Suppressor macrophage treated with lipopolysaccharide for 4 hours (primary cell): Measurements from ENCODE around the gene FAM47B.

ENCODE experiments used
- DNase-seq: peaks from one replicate; pipeline ENCODE4 v3.0.0-alpha.2; 2020

The FAM47B gene

GRCh38 chrX:34942496-34942895 is at the start of gene FAM47B:
Gene FAM47B, plus strand, starts transcription at chrX:34942796. Its CDS starts 36 bp downstream, at chrX:34942832.
- no peak for DNase-seq

- DNase-seq = no peak
Measured at GRCh38 chrX:34893741-34894140, 48.9 kb upstream of the FAM47B start.

DNA sequence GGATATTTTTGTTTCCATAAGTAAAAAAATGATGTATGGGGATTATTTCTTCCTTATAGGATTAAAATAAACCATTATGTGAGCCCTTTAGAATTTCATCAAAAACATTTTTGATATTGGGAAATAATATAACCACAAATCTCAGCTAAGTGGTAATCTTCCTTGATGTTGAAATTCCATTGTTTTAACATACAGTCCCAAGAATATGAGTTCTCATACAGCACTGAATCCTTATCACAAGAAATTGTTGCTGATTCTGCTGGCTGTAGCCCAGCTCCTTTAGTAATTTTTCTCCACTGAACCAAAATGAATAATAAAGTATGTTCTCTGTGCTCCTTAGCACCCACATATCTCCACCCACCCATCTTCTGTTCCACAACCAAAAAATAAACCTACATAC is 41.9 kb upstream of the FAM47B start:
- no peak for DNase-seq

- no peak for DNase-seq
Measured at GRCh38 chrX:34901761-34902160, 40.8 kb upstream of the FAM47B start.

DNA sequence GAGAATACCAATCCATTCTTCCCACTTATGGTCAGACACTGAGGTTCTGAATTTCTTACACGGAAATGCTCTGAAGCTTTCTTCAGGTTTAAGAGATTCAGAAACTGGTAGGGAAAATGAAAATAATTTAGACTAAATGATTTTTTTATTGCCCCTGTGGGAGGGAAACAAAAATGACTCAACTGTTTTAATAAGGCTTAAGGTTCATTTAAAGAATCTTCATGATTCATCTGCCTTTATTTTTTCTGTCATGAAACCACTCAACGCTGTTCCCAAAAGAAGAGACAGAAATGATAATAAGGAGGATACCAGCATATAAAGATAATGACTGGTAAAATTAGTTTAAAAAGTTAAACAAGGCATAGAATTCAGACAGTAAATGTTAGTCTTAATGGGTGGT is 39.3 kb upstream of the FAM47B start:
- DNase-seq = no peak

GRCh38 chrX:34909151-34909550 is 33.4 kb upstream of the FAM47B start:
- no peak for DNase-seq

- DNase-seq = no peak
Measured at GRCh38 chrX:34915463-34916225, 27.0 kb upstream of the FAM47B start.

- DNase-seq = no peak
Measured at GRCh38 chrX:34917146-34917545, 25.4 kb upstream of the FAM47B start.

- no peak for DNase-seq
Measured at GRCh38 chrX:34918091-34918736, 24.4 kb upstream of the FAM47B start.

DNA sequence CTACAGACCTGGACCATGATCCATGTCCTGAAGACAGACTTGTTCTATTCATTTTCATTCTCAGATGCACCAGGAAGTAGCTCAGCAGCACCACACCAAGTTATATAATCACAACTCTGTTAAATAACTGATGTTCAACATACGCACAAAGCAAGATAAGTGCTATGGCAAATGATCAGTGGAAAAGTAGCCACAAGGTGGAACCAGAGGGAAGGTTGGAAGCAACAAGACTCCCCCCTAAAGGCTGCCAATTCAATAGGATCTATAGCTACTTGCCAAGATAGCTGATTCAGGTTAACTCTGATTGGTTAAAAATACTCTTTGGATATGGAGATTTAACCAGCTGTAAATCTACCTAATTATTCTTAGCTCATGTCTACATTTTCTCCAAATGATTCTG is 23.7 kb upstream of the FAM47B start:
- DNase-seq = no peak

DNA sequence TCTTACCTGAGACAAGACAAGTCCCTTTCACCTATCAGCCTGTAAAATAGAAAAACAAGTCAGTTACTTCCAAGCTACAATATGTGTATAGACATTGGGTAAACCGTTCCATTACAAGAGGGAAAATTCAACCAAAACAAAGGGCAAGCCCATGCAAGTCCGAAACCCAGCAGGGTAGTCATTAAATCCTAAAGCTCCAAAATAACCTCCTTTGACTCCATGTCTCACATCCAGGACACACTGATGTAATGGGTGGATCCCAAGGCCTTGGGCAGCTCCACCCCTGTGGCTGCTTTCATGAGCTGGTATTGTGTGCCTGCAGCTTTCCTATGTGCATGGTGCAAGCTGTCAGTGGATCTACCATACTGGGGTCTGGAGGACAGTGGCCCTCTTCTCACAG is 14.7 kb upstream of the FAM47B start:
- no peak for DNase-seq

GRCh38 chrX:34943235-34943634 is 639 bp downstream of the FAM47B start:
- no peak for DNase-seq

DNA sequence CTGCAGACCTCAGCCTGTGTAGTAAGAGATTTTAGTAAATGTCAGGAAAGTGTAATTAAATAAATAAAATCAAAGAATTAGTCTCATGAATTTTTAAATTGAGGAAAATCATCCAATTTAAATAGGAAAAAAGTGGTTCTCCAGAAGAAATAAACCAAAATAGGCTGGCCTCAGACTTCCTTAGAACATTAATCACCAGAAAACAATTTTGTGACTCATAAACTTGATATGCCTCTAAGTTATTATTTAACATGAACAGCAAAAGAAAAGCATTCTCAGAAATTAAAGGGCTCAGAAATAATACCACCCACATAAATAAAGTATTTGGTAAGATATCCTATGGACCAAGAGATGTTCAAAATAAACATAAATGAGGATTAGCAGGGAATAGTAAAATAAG is 14.3 kb downstream of the FAM47B start:
- no peak for DNase-seq

- no peak for DNase-seq
Measured at GRCh38 chrX:34961662-34962061, 19.1 kb downstream of the FAM47B start.

GRCh38 chrX:34972206-34972605 is 29.6 kb downstream of the FAM47B start:
- DNase-seq = no peak

DNA sequence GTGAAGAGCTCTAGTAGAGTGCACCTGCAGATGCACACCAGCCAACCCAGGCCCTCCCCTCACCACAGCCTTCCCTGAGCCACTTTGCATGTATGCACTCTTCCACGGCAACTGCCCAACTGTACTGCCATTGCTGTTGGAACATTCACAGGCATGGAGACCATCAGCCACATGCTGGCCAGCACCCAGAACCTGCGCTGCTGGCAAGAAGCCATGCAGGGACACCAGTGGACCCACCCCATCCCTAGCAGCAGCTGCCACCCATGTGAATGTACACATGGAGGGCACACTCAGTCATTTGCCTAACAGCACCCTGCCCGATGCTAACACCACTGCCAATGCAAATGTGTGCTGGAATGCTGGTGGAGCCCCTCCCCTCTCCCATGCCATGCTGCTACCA is 35.6 kb downstream of the FAM47B start:
- no peak for DNase-seq

GRCh38 chrX:34987646-34988045 is 45.0 kb downstream of the FAM47B start:
- no peak for DNase-seq
